C4-2B (cell line): ENCODE measurements around the gene CLDN18.

Experiments
- H3K27ac ChIP-seq: fragments of 450-650 bp; 2 replicates; pipeline ENCODE4 v1.5.1; 2017
- ZFX ChIP-seq: fragments of 450-650 bp; IDR thresholded peaks from 2 replicates; pipeline ENCODE4 v1.6.1; 2017
- TF ChIP-seq, protein P1 (sequence below): fragments of 450-650 bp; conservative IDR thresholded peaks from 2 replicates; pipeline ENCODE4 v1.5.1; 2017; ENCODE audit warnings: mild to moderate bottlenecking

Gene CLDN18

DNA sequence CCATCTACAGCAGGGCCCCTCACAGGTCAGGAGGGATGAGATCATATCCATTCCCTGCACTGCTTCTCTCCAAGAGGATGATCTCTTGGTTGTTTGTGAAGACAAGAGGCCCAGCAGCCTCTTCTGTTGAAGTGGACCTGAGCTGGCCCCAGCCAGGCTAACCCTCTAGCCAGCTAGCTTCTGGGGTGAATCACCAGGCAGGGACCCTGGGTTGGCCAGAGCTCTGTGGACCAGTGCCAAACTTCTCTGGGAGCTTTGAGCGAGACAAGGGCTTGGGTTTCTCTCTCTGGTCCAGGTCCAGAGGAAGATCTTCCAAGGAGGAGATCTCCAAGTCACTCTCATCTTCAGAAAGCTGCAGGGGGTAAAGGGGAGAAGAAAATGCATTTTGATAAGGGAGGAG lies 52.7 kb downstream of the CLDN18 start:
- no peak overlapping the region for H3K27ac ChIP-seq
- no peak for TF ChIP-seq ZFX
- TF ChIP-seq, protein P1, sequence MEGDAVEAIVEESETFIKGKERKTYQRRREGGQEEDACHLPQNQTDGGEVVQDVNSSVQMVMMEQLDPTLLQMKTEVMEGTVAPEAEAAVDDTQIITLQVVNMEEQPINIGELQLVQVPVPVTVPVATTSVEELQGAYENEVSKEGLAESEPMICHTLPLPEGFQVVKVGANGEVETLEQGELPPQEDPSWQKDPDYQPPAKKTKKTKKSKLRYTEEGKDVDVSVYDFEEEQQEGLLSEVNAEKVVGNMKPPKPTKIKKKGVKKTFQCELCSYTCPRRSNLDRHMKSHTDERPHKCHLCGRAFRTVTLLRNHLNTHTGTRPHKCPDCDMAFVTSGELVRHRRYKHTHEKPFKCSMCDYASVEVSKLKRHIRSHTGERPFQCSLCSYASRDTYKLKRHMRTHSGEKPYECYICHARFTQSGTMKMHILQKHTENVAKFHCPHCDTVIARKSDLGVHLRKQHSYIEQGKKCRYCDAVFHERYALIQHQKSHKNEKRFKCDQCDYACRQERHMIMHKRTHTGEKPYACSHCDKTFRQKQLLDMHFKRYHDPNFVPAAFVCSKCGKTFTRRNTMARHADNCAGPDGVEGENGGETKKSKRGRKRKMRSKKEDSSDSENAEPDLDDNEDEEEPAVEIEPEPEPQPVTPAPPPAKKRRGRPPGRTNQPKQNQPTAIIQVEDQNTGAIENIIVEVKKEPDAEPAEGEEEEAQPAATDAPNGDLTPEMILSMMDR = no peak

DNA sequence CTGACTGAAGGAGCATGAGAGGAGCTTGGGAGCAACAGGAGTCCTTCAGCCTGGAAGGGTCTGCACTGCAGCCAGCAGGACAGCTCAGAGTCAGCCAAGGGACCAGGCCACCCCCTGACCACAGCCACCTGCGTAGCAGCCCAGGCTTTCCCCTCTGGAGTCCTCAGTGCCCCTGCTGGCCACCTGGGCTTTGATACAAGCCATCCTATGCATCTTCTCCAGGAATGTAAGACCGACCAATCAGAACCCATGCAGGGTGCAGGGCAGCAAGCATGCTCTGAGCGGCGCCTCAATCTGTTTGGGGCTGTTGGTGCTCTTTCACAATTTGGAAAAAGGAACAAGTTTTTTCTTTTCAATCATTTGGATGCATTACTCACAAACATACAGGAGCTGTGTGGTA lies 53.5 kb downstream of the CLDN18 start:
- no peak overlapping the region for H3K27ac ChIP-seq
- TF ChIP-seq, protein P1 = no peak
- no peak for TF ChIP-seq ZFX

DNA sequence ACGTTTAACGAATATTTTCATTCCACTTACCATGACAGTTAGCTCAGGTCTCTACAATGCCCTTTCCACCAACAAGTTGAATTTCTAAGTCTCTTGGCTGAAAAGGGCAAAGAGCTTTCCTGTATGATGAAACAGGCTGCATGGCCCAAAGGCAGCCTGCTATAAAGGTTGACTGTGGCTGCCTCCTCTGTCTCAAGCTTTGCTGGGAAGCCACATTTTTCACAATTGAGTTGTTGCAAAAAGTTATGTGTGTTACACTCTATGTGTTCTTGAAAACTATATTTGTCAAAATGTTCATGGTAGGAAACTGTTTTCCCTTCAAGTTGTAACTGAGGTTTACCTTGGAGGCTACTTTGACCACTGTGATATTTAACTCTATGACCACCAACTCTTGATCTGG lies 56.0 kb downstream of the CLDN18 start:
- TF ChIP-seq, protein P1 = no peak
- TF ChIP-seq ZFX = no peak
- no peak overlapping the region for H3K27ac ChIP-seq

DNA sequence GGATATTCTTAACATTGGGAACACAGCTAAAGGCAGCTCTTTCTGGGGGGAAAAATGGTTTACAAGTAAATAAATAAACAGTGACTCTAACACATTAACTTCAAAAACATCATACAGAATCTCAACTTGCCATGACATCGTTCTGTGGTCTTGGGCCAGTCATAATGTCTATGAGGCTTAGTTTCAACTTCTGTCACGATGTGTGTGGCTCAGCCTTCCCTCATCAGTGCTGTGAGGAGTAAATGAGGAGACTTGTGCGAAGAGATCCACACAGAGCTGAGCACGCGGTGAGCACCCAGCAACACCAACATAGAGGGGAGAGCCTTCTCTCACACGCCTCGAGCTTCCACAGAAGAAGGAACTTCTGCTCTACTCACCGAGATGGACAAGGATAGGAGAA lies 56.4 kb downstream of the CLDN18 start:
- no peak for TF ChIP-seq ZFX
- TF ChIP-seq, protein P1 = no peak
- H3K27ac ChIP-seq = no peak overlapping the region

DNA sequence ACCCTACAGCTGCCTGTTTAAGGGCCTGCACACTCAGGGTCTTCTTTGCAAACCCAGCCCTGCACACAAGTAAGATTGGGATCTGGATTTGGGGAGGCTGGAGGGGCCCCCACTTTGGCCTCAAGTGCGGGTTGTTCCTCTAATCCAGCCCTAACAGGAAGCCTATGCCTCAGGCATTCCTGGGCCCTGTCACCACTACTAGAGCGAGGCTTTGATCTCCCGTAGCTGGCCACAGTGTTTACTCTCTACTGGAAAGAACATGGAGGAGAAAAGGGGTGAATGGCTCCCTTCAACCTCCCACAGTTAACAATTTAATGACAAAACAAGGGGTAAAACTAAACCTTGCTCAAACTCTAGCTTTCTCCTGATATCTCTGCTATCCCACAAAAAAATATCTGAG lies 57.0 kb downstream of the CLDN18 start:
- TF ChIP-seq, protein P1 = no peak
- TF ChIP-seq ZFX = no peak

DNA sequence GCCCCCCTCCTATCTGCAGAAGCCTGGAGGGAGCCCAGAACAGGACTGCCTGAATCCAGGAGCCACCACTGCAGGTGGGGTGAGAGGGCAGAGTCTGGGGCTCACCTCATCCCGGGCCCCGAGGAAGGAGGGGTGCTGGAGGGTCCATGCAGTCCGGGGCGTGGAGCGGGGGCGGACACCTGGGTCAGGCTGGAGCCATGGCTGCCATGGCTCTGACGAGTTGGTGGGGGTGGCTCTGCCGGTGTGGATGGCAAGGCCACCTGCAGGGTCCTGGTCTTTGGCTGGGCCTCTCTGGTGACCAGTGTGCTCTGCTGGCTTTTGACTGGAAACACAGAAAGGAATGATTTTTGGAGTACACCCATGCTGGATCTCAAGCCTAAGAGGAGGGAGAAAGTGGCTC lies 58.1 kb downstream of the CLDN18 start:
- TF ChIP-seq ZFX = no peak
- TF ChIP-seq, protein P1 = no peak

More for the DNA sequence above, 57.0 kb downstream of the CLDN18 start:
- H3K27ac ChIP-seq = no peak overlapping the region

DNA sequence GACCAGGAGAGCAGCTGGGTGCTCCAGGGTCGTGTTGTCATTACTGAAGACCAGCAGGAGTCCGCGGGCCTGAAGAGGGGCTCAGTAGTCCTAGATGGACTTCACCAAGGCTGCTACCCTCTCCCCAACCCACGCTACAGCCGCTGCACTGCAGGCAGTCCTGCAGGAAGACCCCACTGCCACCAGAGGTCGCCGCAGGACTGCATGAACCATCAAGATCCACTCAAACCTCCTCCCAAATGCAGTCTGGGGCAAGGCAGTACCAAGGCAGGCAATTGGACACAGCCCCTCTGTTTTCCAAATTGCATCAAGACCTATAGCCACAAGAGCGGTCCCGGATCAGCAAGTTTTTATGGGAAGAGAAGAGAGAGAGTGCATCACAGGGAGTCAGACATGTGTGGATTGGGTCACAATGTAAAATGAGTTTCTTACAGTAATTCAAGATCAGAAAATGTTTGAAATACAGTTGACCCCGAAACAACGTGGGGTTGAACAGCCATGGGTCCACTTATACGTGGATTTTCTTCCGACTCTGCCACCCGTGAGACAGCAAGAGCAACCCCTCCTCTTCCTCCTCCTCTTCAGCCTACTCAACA lies 58.7 kb downstream of the CLDN18 start:
- H3K27ac ChIP-seq = no peak overlapping the region
- TF ChIP-seq ZFX = no peak
- TF ChIP-seq, protein P1 = peak; percentile 100

More for the DNA sequence above, 58.1 kb downstream of the CLDN18 start:
- no peak overlapping the region for H3K27ac ChIP-seq
